HuH-7 (cell line): ENCODE measurements around the gene PILRB.
"Not testable (repeated sequence)": the region's sequence is repeated elsewhere in the genome, so short reads cannot be mapped to it uniquely, and the experiment has no call there.

Experiments used
- DNase-seq: peaks from one replicate; pipeline ENCODE4 v3.0.0; 2011; ENCODE audit warnings: low spot score

Gene PILRB

GRCh38 chr7:100358027-100358856 is at the start of gene PILRB:
Gene PILRB, plus strand, starts transcription at chr7:100358117. Its CDS starts 186 bp downstream, at chr7:100358303.
- no peak for DNase-seq

DNA sequence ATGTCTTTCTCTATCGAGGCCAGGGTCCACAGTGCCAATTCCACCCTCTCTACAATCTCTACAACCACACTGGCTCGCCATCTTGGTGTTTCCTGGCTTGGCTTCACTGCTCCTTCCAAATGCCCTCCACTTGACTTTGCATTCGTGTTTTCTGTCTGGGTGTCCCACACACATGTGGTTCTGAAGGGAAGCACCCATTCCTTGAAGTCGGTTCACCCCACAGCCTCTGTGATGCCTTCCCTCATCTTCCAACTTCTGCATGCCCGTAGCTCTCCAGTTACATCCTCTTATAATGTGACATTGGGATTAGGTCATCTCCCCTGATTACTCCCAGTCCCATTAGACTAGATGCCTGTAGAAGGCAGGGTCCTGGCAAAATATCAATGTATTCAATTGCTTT is 39.6 kb upstream of the PILRB start:
- DNase-seq: not testable (repeated sequence)

GRCh38 chr7:100321648-100322047 is 36.3 kb upstream of the PILRB start:
- DNase-seq: not testable (repeated sequence)

DNA sequence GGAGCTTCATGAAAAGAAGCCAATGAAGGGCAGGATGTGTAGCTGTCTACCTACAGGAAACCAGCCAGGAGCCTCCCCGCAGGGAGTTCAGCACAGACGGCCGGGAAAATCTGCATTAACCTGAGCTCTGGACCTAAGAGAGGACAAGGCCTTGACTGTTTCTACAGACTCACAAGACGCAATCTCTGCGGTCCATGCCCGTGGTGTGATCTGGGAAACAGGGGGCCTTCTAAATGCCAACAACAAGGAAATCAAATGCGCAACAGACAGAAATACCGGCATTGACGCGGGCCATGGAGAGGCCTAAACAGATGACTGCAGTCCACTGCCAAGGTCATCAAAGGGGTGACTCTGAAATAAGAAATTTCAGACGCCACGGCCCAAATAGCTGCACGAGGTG is 33.7 kb upstream of the PILRB start:
- not testable (repeated sequence) for DNase-seq

DNA sequence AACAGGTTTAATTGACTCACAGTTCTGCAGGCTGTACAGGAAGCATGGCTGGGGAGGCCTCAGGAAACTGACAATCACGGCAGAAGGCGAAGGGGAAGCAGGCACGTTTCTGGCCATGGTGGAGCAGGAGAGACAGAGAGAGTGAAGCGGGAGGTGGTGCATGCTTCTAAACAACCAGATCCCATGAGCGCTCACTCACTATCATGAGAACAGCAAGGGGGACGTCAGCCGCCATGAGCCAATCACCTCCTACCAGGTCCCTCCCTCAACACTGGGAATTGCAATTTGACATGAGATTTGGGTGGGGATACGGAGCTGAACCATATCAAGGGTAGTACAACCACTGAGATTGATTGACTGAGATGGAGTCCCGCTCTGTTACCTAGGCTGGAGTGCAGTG is 32.2 kb upstream of the PILRB start:
- DNase-seq: not testable (repeated sequence)

DNA sequence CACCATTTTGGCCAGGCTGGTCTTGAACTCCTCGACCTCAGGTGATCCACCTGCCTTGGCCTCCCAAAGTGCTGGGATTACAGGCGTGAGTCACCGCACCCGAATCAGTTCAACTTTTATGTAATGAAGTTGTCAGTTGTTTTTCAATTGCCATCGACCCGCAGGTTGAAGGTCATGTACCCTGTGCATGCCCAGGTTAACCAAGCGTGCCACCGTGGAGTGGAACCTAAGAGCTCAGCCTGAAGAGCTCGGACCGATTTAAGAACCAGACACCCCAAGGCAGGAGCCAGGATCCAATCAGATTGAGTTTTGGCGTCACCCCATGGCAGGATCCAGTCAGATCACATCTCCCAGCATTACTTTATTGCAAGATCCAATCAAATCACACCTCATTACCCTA is 31.0 kb upstream of the PILRB start:
- DNase-seq: not testable (repeated sequence)

GRCh38 chr7:100335566-100336466 is 22.1 kb upstream of the PILRB start:
- DNase-seq: peak; percentile 84

GRCh38 chr7:100338083-100338696 is 19.7 kb upstream of the PILRB start:
- not testable (repeated sequence) for DNase-seq

DNA sequence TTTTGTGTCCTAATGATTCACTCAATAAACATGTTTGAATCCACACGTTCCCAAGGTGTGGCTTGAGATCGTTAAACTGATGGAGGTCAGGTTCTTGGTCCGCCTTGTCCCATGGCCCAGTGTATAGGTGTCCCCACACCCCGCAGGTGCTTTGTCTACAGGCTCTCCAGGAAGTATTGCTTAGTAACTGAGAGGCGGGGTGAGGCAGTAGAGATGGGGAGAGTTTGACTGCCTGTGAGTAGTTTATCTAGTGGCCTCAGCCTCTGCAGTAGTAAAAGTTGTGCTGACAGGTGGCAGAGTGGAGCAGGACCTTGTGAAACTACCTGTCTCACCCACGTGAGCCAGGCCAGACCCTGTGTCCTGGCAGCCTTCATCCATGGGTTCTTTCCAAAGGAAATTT is 16.6 kb upstream of the PILRB start:
- not testable (repeated sequence) for DNase-seq

GRCh38 chr7:100342765-100343164 is 15.2 kb upstream of the PILRB start:
- DNase-seq: no peak

DNA sequence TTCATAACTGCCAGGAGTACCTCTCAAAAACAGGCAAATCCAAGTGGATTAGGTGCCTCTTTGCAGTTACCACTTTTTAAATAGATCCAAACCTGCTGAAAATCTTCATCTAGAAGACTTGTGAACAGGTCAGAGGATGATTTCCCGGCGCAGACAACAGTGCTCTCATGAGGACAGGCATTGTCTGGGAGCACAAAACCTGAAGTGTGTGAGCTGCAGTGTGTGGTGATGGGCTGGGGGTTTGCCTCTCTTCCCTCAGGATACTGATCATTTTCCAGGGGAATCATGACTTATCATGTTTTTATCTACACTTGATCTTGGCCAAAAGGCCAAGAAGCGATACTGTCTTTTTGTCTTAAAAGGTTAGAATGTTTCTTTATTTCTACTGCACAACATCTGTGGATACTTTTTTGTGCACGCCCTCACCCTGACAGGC is 13.8 kb upstream of the PILRB start:
- DNase-seq: not testable (repeated sequence)

GRCh38 chr7:100344560-100345287 is 13.2 kb upstream of the PILRB start:
- not testable (repeated sequence) for DNase-seq

DNA sequence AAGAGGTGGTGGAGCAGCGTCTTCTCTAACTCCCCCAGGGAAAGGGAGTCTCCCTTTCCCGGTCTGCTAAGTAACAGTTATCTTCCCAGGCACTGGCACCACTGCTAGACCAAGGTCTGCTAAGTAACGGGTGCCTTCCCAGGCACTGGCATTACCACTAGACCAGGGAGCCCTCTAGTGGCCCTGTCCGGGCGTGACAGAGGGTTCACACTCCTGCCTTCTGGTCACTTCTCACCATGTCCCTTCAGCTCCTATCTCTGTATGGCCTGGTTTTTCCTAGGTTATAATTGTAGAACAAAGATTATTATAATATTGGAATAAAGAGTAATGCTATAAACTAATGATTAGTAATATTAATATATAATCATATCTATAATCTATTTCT is 12.6 kb upstream of the PILRB start:
- DNase-seq: not testable (repeated sequence)

GRCh38 chr7:100346921-100347320 is 11.0 kb upstream of the PILRB start:
- no peak for DNase-seq

- DNase-seq: no peak
Observed at GRCh38 chr7:100348805-100349204, 9.1 kb upstream of the PILRB start.

GRCh38 chr7:100349757-100350156 is 8.2 kb upstream of the PILRB start:
- DNase-seq: no peak

GRCh38 chr7:100351657-100352058 is 6.3 kb upstream of the PILRB start:
- no peak for DNase-seq

GRCh38 chr7:100352230-100352781 is 5.6 kb upstream of the PILRB start:
- DNase-seq: not testable (repeated sequence)

GRCh38 chr7:100352984-100353684 is 4.8 kb upstream of the PILRB start:
- no peak for DNase-seq

DNA sequence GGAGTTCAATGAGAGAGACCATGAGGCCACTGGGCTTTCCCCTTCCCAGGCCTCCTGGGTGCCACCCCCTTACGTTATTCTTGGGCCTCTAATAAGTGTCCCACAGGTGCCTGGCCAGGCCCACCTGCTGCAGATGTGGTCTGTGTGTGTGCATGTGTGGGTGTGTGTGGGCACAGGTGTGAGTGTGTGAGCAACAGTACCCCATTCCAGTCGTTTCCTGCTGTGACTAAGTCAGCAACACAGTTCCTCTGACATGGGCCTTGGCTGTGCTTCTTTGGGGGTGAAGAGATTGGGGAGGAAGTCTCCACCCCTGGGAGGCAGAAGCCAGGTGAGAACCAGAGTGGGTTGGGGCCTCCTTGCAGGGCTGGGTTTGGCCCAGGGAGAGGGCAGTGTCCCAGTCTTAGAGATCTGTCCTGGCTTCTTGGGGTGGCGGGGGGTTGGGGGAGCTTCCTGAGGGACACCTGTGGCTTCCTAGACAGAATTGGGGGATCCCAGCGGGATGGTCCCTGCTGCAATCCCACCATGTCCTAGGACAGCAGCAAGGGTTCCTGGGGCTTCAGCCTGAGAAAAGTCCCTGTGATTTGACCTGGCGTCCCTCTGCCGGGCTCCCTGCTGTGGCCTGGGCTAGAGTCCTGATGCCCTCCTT is 4.1 kb upstream of the PILRB start:
- no peak for DNase-seq
